Measurements from ENCODE around the gene GPR85.
"Not testable (repeated sequence)": the region's sequence is repeated elsewhere in the genome, so short reads cannot be mapped to it uniquely, and the experiment has no call there.

GPR85 gene, protein sequence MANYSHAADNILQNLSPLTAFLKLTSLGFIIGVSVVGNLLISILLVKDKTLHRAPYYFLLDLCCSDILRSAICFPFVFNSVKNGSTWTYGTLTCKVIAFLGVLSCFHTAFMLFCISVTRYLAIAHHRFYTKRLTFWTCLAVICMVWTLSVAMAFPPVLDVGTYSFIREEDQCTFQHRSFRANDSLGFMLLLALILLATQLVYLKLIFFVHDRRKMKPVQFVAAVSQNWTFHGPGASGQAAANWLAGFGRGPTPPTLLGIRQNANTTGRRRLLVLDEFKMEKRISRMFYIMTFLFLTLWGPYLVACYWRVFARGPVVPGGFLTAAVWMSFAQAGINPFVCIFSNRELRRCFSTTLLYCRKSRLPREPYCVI

DNA sequence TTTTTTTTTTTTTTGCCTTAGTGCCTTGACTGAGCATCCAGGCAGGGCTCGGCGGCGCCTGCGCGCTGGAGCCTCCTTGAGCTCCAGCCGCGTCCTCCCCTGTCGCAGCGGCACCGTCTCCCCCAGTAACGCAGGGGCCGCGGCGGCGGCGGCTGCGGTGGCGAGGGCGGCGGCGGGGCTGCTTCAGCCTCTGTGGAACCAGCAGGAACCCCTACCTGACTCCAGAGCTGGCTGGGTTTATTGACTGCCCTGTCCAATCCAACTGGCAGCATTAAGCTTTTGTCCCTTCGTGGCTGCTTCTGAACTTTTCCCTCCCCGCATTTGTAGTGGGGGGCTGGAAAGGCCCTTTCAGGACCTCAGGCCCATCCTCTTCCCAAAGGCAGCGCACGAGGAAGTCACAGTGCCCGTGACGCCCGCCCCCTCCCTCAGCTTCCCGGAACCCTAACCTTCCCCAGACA, at the start of gene GPR85:
Gene GPR85, minus strand, starts transcription at position 397 of the 458 bp plus-strand sequence. CDS start 2,106 bp downstream, outside the sequence.
- Mint-ChIP-seq H3K27me3 (peaks cover 23 to 39% of the 10 kb centered on the region in 2 donors), H3K9me3 (no peaks in the 10 kb centered on the region), H3K27ac (no peak within 1 kb of the TSS), H3K36me3 (no peaks in the 10 kb centered on the region), H3K4me1 (peaks cover 6 to 9% of the 10 kb centered on the region in 2 donors), H3K4me3 (peak within 1 kb of the TSS; percentile 64 to 74)
- DNase-seq (peak; percentile 7), ATAC-seq (replicated peaks) (peak; percentile 83 to 90)

DNA sequence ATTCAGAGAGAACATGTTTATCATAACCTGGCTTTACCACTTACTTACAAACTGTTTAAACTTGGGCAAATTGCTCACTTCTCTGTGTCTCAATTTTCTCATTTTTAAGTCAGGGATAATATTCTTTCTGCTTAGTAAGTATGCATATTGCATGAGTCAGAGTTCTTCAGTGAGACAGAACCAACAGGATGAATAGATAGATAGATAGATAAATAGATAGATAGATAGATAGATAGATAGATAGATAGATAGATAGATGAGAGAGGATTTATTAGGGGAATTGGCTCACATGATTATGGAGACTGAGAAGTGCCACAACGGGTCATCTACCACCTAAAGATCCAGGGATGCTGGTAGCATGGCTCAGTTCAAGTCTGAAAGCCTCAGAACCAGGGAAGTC, 47.4 kb upstream of the GPR85 start:
- ATAC-seq (replicated peaks) (no peak), DNase-seq (no peak)
- Mint-ChIP-seq H3K27me3 (peaks cover 17 to 25% of the 10 kb centered on the region in 2 donors), H3K27ac (no peak overlapping the region), H3K4me1 (no peaks in the 10 kb centered on the region), H3K4me3 (no peak overlapping the region), H3K36me3 (no peaks in the 10 kb centered on the region), H3K9me3 (no peaks in the 10 kb centered on the region)

DNA sequence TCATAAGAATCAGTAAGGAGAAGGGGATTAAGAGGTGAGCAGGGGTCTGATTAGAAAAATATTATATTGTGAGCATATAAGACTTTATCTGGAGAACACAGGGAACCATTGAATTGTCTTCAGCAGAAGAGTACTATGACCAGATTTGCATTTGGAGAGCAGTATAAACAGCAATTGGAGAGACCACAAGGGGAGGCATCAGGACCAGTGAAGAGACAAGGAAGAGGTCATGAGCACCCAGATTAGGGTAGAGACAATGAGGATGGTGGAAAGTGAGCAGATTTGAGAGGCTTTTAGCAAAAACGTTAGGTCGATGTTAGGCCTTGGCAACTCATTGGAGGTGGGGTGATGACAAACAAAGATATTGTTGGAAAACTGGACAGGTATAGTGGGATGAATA, 44.7 kb upstream of the GPR85 start:
- ATAC-seq (replicated peaks) = no peak
- H3K4me1 Mint-ChIP-seq = no peaks in the 10 kb centered on the region
- H3K9me3 Mint-ChIP-seq = no peaks in the 10 kb centered on the region
- no peak overlapping the region for H3K4me3 Mint-ChIP-seq
- H3K27me3 Mint-ChIP-seq = peaks cover 16 to 25% of the 10 kb centered on the region in 2 donors
- no peak overlapping the region for H3K27ac Mint-ChIP-seq
- no peaks in the 10 kb centered on the region for H3K36me3 Mint-ChIP-seq
- DNase-seq = no peak

DNA sequence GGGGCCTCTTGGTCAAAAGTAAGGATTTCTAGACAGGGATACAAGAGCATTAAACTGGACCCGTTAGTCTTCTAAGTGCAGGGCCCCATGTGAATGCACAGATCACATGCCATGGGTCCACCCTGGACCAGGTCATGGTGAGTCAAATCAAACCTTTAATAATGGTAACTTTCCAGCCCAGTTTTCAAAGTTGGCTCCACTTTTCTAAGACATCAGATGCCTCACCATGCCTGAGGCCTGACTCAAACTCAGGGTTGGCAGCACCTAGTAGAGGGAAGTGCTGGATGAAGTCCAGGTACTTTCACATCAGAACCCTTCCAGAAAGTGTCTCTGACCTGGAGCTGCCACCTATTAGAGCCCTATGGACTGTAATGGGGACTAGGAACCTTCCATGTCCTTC, 41.4 kb upstream of the GPR85 start:
- H3K36me3 Mint-ChIP-seq = no peaks in the 10 kb centered on the region
- H3K4me3 Mint-ChIP-seq = no peak overlapping the region
- DNase-seq = no peak
- ATAC-seq (replicated peaks) = no peak
- peaks cover 11 to 16% of the 10 kb centered on the region in 2 donors for H3K27me3 Mint-ChIP-seq
- no peaks in the 10 kb centered on the region for H3K4me1 Mint-ChIP-seq
- H3K9me3 Mint-ChIP-seq = no peaks in the 10 kb centered on the region
- H3K27ac Mint-ChIP-seq = no peak overlapping the region

DNA sequence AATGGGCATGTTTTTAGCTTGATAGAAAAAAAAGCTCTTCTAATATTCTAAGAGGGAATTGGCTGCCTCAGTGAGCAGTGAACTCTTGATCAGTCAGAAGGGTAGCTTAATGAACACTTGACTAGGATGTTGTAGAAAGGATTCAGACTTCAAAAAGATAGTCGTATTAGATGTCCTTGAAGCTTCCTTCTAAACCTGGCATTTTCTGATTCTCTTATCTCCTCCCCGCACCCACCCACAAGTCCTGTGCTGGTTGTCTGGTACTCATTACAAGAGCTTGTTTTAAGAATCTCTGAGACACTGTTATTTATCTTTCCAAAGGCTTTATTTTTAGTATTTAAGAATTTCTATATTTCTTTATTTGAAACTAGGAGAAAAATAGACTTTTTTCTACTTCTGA, 39.1 kb upstream of the GPR85 start:
- no peaks in the 10 kb centered on the region for H3K36me3 Mint-ChIP-seq
- peaks cover 0 to 6% of the 10 kb centered on the region in 2 donors for H3K27me3 Mint-ChIP-seq
- no peak for DNase-seq
- no peak for ATAC-seq (replicated peaks)
- no peaks in the 10 kb centered on the region for H3K9me3 Mint-ChIP-seq
- H3K4me1 Mint-ChIP-seq = peaks cover 5 to 9% of the 10 kb centered on the region in 2 donors
- no peak overlapping the region for H3K27ac Mint-ChIP-seq
- no peak overlapping the region for H3K4me3 Mint-ChIP-seq

DNA sequence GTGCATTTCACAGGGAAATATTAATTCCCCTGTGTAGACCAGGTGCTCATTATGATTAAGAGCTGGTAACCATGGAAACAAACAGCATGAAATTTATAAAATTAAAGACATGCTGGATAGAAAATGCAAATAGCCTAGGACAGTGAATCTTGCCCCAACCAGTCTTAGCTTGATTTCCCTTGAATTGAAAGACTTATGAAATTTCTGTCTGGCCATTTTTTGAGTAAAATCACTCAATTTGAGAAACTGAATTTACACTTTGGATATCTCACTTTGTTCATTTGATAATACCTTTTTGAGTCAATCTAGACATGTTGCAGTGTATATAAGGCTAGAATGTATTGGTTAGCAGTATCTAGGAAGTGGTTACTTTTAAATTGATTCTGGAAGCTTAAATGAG, 36.1 kb upstream of the GPR85 start:
- no peak for DNase-seq
- ATAC-seq (replicated peaks) = no peak
- Mint-ChIP-seq H3K27ac (peak overlapping the region; percentile 47), H3K36me3 (peaks cover 0 to 2% of the 10 kb centered on the region in 2 donors), H3K27me3 (no peaks in the 10 kb centered on the region), H3K9me3 (no peaks in the 10 kb centered on the region), H3K4me1 (peaks cover 15 to 19% of the 10 kb centered on the region in 2 donors), H3K4me3 (no peak overlapping the region)

DNA sequence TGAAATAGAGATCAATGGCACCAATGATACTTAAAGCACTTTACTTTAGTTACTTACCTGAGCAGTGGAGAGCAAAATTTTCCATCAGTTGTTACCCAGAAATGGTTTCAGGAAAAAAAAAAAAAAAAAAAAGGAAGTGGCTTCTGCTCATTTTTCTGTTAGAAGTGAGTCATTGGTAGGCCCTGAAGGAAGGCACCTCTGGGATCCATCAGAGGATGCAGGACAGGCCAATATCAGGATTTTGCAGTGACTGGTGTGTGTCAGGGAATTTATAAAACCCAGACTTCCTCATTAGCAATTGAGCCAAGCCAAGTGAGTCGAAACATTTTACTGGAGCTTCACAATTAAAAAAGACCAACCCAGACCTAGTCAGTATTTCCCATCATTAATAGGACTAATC, 34.0 kb upstream of the GPR85 start:
- Mint-ChIP-seq H3K4me1 (peaks cover 17 to 19% of the 10 kb centered on the region in 2 donors), H3K27ac (peak overlapping the region; percentile 26), H3K4me3 (peak overlapping the region in 1 of 2 donors; percentile 12), H3K27me3 (no peaks in the 10 kb centered on the region), H3K9me3 (no peaks in the 10 kb centered on the region), H3K36me3 (peaks cover 2 to 4% of the 10 kb centered on the region in 2 donors)
- DNase-seq (no peak), ATAC-seq (replicated peaks) (peak; percentile 20 to 34)

DNA sequence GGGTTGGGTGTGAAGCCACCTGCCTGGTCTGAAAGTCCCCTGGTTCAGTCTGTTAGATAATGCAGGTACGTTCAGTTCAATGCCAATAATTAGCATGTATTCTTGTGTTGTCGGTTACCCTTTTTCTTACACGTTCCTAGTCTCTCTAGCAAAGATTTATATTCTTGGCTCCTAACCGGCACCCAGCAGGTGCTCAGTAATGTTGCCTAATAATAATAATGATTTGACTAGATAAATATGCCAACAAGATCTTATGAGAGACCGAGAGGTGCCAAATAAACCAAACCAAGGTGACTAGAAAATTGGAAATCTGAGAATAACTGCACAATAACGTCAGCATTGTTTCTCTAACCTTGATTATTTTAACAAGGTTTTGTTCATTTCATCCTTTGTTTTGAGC, 32.8 kb upstream of the GPR85 start:
- Mint-ChIP-seq H3K4me1 (peaks cover 17 to 19% of the 10 kb centered on the region in 2 donors), H3K36me3 (peaks cover 4 to 7% of the 10 kb centered on the region in 2 donors), H3K4me3 (no peak overlapping the region), H3K27ac (no peak overlapping the region), H3K9me3 (no peaks in the 10 kb centered on the region), H3K27me3 (no peaks in the 10 kb centered on the region)
- DNase-seq (no peak), ATAC-seq (replicated peaks) (no peak)

DNA sequence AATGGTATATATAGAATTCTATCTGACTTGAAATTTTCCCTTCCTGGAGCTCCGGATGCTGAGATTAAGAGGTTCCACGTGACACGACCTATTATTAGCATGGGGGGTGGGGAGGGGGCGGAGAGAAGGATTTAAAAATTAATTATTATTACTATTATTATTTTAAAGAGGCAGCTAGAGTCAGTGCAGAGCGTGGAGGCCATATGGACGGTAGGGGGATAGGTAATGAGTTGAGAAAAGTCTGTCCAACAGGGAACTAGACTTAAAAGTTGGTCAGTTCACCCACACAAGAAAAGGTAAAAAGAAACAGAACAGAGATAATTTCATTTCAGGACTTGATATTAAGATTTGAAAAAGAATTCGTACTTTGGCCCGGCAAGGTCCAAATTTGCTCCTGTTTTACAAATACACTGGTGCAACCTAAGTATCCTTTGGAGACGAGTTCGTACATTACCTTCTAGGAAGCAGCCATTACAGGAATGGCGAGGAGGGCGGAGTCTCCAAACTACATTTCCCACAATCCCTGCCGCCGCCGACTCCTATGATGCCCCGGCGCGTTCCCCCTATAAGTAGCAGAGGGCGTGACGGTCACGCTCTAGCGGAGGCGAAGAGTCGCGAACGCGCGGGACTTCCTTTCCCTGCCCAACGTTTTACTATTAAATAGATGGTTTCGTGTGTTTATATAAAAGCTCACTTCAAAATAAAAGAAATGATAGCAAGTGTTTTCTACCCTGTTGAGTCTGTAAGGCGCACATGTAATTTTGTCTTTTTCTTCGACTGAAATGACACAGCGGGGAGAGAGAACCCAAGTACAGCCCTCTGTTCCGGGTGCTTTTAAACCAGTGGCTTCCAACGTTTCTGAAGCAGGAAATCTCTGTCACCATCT, 31.7 kb upstream of the GPR85 start, which contains the start of gene SMIM30:
Gene SMIM30, minus strand, starts transcription at position 481 of the 886 bp plus-strand sequence. CDS start 976 bp downstream, outside the sequence.
- no peaks in the 10 kb centered on the region for H3K27me3 Mint-ChIP-seq
- no peaks in the 10 kb centered on the region for H3K9me3 Mint-ChIP-seq
- peak; percentile 98 to 99 for ATAC-seq (replicated peaks)
- H3K27ac Mint-ChIP-seq = peak within 1 kb of the TSS; percentile 96
- peaks cover 8 to 14% of the 10 kb centered on the region in 2 donors for H3K36me3 Mint-ChIP-seq
- peak; percentile 80 for DNase-seq
- peaks cover 19 to 23% of the 10 kb centered on the region in 2 donors for H3K4me1 Mint-ChIP-seq
- H3K4me3 Mint-ChIP-seq = peak within 1 kb of the TSS; percentile 87 to 93

DNA sequence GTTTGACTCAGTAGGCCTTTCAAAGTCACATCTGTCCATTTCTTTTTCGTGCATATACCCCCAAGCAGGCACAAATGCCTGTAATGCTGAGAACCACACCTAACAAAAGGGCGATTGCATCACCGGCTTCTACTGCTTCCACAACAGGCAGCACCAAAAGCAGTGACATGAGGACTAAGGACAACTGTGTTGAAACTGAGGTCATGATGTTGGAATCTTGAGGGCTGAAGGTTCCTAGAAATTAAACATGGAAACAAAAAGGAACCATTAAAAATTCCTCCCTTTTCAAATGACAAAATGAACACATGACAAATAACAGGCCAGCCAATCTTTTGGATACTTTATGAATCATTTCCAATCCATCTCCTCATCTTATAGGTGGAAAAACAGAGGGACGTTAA, 30.7 kb upstream of the GPR85 start:
- not testable (repeated sequence) for H3K27ac Mint-ChIP-seq; ATAC-seq (replicated peaks); DNase-seq; H3K27me3 Mint-ChIP-seq; H3K9me3 Mint-ChIP-seq
- Mint-ChIP-seq H3K4me1 (peaks cover 21 to 27% of the 10 kb centered on the region in 2 donors), H3K36me3 (peaks cover 9 to 17% of the 10 kb centered on the region in 2 donors), H3K4me3 (peak overlapping the region; percentile 87 to 93)

DNA sequence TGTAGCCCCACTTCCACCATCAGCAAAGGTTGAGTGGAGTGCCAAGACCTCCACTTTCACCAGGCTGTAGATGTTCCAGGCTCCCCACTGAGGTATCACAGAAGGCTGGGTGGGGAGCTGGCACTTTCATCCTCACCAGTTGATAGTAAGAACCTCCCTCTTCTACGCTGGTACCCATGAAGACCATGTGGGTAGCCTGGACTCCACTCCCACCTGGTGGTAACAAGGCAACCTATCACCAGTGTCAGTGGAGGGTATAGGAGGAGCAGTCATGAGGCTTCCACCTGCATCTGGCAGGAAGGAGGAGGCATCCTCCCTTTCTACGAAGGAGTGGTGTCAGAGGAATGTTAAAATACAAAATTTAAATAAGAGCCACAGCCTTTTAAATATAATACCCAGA, 27.3 kb upstream of the GPR85 start:
- no peaks in the 10 kb centered on the region for H3K9me3 Mint-ChIP-seq
- H3K4me3 Mint-ChIP-seq = no peak overlapping the region
- no peak for ATAC-seq (replicated peaks)
- H3K4me1 Mint-ChIP-seq = peaks cover 8% of the 10 kb centered on the region in 2 donors
- H3K27ac Mint-ChIP-seq = no peak overlapping the region
- peaks cover 8 to 20% of the 10 kb centered on the region in 2 donors for H3K36me3 Mint-ChIP-seq
- no peak for DNase-seq
- no peaks in the 10 kb centered on the region for H3K27me3 Mint-ChIP-seq

DNA sequence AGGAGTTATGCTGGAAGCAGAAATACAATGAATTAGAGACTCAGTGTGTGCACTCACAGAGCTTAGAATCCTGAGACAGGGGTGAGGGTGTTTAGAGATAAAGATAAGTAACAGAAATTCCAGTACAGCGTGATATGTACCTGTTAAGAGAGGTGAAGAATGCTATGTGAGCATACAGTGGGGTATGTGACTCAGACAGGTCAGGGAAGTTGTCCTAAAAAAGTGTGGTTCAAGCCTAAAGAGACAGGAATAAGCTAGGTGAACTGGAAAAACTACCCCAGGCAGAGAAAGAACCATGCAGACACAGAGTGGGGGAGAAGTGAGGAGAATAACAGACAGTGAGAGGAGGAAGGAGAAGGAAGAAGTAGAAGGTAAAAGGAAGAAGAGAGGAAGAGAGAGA, 23.1 kb upstream of the GPR85 start:
- DNase-seq (no peak), ATAC-seq (replicated peaks) (no peak)
- Mint-ChIP-seq H3K9me3 (no peaks in the 10 kb centered on the region), H3K4me1 (peaks cover 4 to 8% of the 10 kb centered on the region in 2 donors), H3K36me3 (peaks cover 8 to 16% of the 10 kb centered on the region in 2 donors), H3K27ac (no peak overlapping the region), H3K4me3 (no peak overlapping the region), H3K27me3 (no peaks in the 10 kb centered on the region)

DNA sequence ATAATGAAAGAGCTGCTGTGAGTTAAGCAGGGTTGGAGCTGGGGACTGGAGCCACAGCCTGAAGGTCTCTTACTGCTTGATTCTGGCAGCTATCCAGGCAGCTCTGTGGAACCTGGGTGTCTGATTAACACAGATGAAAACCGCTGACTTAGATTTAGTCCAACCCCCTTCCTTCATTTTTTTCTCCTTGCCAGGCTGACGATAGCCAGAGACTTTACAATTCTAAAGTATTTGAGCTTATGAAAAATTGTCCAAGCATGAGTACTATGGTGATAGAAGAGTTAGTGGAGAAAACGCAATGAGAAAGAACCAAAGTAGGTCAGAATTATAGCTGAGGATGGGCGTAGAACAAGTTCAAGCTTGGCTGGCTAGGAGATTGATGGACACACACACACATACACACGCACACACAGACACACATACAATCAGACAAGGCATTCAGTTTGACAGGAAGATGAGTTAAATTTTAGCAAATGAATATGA, 13.5 kb upstream of the GPR85 start:
- no peak overlapping the region for H3K27ac Mint-ChIP-seq
- H3K4me3 Mint-ChIP-seq = no peak overlapping the region
- H3K4me1 Mint-ChIP-seq = no peaks in the 10 kb centered on the region
- H3K36me3 Mint-ChIP-seq = no peaks in the 10 kb centered on the region
- ATAC-seq (replicated peaks) (no peak), DNase-seq (no peak)
- peaks cover 11 to 35% of the 10 kb centered on the region in 2 donors for H3K27me3 Mint-ChIP-seq
- peaks cover 0 to 6% of the 10 kb centered on the region in 2 donors for H3K9me3 Mint-ChIP-seq

DNA sequence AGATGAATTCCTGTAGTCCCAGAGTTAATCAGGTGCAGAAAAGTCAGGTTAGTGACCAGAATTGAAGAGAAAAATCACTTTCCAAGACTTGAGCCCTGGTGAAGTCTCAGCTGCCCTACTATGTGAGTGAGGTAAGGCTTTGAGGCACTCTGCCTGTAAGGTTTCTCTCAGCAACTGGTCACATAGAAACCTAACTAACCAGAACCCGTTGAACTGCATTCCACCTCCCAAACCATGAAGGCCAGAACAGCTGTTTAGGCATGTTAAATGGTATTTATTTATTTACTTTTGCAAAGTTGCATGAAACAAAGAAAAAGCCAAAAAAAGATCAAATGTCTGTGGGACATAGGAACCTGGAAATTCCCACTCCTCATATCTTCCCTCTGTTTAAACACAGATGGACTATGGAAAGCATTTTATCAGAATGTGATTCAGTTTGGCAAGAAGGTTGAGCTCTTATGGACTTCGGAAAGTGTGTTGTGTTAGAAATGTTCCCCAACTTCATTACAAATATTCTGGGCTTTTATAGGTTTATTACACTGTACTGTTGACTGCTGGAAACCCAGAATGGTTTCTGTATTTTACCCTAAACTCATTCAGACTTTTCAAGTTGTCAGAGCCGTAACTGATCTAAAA, 12.8 kb upstream of the GPR85 start:
- DNase-seq = no peak
- Mint-ChIP-seq H3K4me1 (no peaks in the 10 kb centered on the region), H3K36me3 (no peaks in the 10 kb centered on the region), H3K27me3 (peaks cover 13 to 37% of the 10 kb centered on the region in 2 donors), H3K9me3 (peaks cover 0 to 6% of the 10 kb centered on the region in 2 donors), H3K4me3 (no peak overlapping the region), H3K27ac (no peak overlapping the region)
- no peak for ATAC-seq (replicated peaks)
